Dendritic cell treated with granulocyte-macrophage colony-stimulating factor and Interleukin-4, amounts not matched to agents 40 ng/mL and 50 ng/mL, for 4 days (primary cell): ENCODE results near the gene RCN1.
"Not testable (repeated sequence)": the region's sequence is repeated elsewhere in the genome, so short reads cannot be mapped to it uniquely, and the experiment has no call there.

Experiments used
- H3K27ac Mint-ChIP-seq: one replicate; pipeline ENCODE4 v1.8.0; 2022; ENCODE audit warnings: mild to moderate bottlenecking, mixed read lengths
- H3K27me3 Mint-ChIP-seq: one replicate; pipeline ENCODE4 v1.8.0; 2022; ENCODE audit warnings: mild to moderate bottlenecking, mixed read lengths
- H3K36me3 Mint-ChIP-seq: one replicate; pipeline ENCODE4 v1.8.0; 2022; ENCODE audit warnings: low read depth, mixed read lengths
- H3K4me1 Mint-ChIP-seq: one replicate; pipeline ENCODE4 v1.8.0; 2022; ENCODE audit warnings: low read depth, mixed read lengths
- H3K4me3 Mint-ChIP-seq: one replicate; pipeline ENCODE4 v1.8.0; 2022; ENCODE audit warnings: mild to moderate bottlenecking, moderate library complexity, mixed read lengths
- H3K9me3 Mint-ChIP-seq: one replicate; pipeline ENCODE4 v1.8.0; 2022; ENCODE audit warnings: mixed read lengths
- intact Hi-C: fragments of 100-400 bp; cut with micrococcal nuclease; formaldehyde crosslinking; loops from one replicate; pipeline ENCODE4 v1.15.0; 2022

Gene RCN1

GRCh38 chr11:32090545-32091370 is at the start of gene RCN1:
Gene RCN1 (plus strand): TSS chr11:32091074. CDS start chr11:32091197, 123 bp downstream.
- Mint-ChIP-seq H3K27me3 (peaks cover 13% of the 10 kb centered on the region), H3K9me3 (no peaks in the 10 kb centered on the region), H3K27ac (peak within 1 kb of the TSS; percentile 86), H3K36me3 (peaks cover 6% of the 10 kb centered on the region), H3K4me3 (peak within 1 kb of the TSS; percentile 91), H3K4me1 (peaks cover 36% of the 10 kb centered on the region)
- intact Hi-C loops: no loop called here

GRCh38 chr11:32043737-32044136 is 47.1 kb upstream of the RCN1 start:
- no peaks in the 10 kb centered on the region for H3K4me1 Mint-ChIP-seq
- no peaks in the 10 kb centered on the region for H3K36me3 Mint-ChIP-seq
- intact Hi-C loops: no loop called here

DNA sequence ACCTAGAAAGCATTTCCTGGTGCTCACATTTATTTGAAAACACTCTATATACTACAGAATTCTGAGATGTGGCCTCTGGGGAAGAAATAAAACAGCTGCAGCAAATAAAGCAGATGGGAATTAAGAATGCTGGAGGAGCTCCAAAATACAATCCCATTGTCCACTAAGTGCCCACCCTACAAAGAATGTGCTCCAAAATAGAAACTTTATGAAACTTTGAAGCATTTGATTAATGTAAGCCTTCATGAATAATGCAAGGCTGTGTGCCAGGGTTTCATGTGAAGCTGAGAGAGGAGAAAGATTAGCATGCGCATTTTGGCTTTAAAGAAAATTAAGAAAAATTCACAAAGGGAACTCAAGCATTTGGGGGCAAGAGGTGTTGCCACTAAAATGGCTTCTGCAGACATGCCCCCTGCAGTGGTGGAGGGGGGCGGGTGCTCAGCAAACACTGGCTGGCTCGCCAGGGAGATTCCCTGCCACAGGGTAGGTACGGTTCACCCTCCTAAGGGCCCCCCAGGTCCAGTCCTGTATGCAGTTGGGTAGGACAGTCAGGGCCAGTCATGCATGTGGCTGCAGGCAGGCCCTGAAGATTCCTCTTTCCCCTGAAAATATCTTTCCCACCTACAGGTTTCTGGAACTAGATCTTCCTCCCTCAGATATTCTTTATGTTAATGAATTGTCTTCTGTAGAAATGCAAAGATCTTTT is 46.6 kb upstream of the RCN1 start:
- no peaks in the 10 kb centered on the region for H3K36me3 Mint-ChIP-seq
- intact Hi-C loops: no loop called here
- H3K27me3 Mint-ChIP-seq: peaks cover 1% of the 10 kb centered on the region
- H3K9me3 Mint-ChIP-seq: no peaks in the 10 kb centered on the region
- H3K4me3 Mint-ChIP-seq: no peak overlapping the region
- no peak overlapping the region for H3K27ac Mint-ChIP-seq
- no peaks in the 10 kb centered on the region for H3K4me1 Mint-ChIP-seq

More at GRCh38 chr11:32043737-32044136, 47.1 kb upstream of the RCN1 start:
- H3K27me3 Mint-ChIP-seq: peaks cover 1% of the 10 kb centered on the region
- H3K4me3 Mint-ChIP-seq: no peak overlapping the region
- H3K27ac Mint-ChIP-seq: no peak overlapping the region
- no peaks in the 10 kb centered on the region for H3K9me3 Mint-ChIP-seq

- Mint-ChIP-seq H3K27ac (no peak overlapping the region), H3K4me3 (no peak overlapping the region), H3K36me3 (no peaks in the 10 kb centered on the region), H3K4me1 (no peaks in the 10 kb centered on the region), H3K9me3 (no peaks in the 10 kb centered on the region), H3K27me3 (peaks cover 3% of the 10 kb centered on the region)
- intact Hi-C loops: no loop called here
These were observed 45.4 kb upstream of the RCN1 start for GRCh38 chr11:32045456-32045855.

DNA sequence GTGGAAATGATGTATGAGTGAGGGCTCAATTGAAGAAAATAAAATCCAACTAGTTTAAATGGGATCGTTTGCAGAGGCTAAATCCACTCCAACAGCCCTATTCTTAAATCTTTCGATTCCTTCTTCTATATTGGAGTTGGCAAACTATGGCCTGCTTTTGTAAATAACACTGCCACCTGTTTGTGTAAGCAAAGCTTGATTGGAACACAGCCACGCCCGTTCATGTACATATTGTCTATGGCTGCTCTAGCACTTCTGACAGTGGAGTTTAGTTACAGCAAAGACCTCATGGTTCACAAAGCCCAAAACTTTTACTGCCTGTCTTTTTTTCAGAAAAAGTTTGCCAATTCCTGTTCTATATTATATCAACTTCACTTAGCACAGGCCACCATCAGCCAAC is 40.6 kb upstream of the RCN1 start:
- intact Hi-C loops: loop anchor here (5.0 kb wide), 1 partner anchor 247 kb away; no protein-coding TSS in a partner anchor

GRCh38 chr11:32052215-32052614 is 38.7 kb upstream of the RCN1 start:
- intact Hi-C loops: loop anchor here (1.0 to 5.0 kb wide), 2 partner anchors 124 to 245 kb away; no protein-coding TSS in a partner anchor
- no peaks in the 10 kb centered on the region for H3K9me3 Mint-ChIP-seq
- H3K4me1 Mint-ChIP-seq: peaks cover 16% of the 10 kb centered on the region
- H3K36me3 Mint-ChIP-seq: no peaks in the 10 kb centered on the region
- H3K27me3 Mint-ChIP-seq: peaks cover 12% of the 10 kb centered on the region
- H3K4me3 Mint-ChIP-seq: no peak overlapping the region
- H3K27ac Mint-ChIP-seq: no peak overlapping the region

More for the DNA sequence above, 40.6 kb upstream of the RCN1 start:
- peaks cover 12% of the 10 kb centered on the region for H3K27me3 Mint-ChIP-seq
- no peaks in the 10 kb centered on the region for H3K36me3 Mint-ChIP-seq
- H3K4me3 Mint-ChIP-seq: no peak overlapping the region
- H3K27ac Mint-ChIP-seq: no peak overlapping the region
- no peaks in the 10 kb centered on the region for H3K9me3 Mint-ChIP-seq
- peaks cover 1% of the 10 kb centered on the region for H3K4me1 Mint-ChIP-seq

DNA sequence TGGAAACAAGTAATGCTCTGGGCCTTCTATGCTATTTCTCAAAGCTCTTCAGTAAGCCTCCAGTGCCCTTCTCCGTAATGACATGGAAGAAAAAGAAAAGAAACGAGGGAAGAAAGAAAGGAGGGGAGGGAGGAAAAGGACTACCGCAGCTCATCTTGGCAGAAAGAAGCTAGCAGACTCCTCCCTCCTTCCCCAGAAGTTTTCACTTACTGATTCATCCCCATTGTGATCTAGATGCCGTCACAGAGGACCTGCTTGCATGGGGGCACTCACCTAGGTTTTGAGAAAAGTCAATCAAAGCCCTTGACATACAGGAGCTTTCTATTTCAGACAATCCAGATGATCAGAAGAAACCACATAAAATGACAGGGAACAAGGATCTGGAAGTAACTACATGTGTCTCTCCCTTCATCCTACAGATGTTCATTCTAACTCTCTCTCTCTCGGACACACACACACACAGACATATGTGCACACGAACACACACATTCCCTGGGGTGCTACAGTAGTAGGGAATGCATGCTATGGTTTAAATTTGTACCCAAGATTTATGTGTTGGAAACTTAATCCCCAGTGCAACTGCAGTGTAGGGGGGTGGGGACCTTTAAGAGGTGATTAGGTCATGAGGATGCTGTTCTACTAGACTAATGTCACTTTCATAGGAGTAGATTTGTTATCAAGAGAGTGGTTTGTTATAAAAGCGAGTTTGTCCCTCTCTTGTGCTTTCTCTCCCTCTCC is 37.6 kb upstream of the RCN1 start:
- intact Hi-C loops: loop anchor here (5.0 kb wide), 1 partner anchor 244 kb away; no protein-coding TSS in a partner anchor
- Mint-ChIP-seq H3K36me3 (no peaks in the 10 kb centered on the region), H3K4me3 (no peak overlapping the region), H3K27ac (no peak overlapping the region), H3K4me1 (peaks cover 25% of the 10 kb centered on the region), H3K9me3 (no peaks in the 10 kb centered on the region), H3K27me3 (peaks cover 11% of the 10 kb centered on the region)

DNA sequence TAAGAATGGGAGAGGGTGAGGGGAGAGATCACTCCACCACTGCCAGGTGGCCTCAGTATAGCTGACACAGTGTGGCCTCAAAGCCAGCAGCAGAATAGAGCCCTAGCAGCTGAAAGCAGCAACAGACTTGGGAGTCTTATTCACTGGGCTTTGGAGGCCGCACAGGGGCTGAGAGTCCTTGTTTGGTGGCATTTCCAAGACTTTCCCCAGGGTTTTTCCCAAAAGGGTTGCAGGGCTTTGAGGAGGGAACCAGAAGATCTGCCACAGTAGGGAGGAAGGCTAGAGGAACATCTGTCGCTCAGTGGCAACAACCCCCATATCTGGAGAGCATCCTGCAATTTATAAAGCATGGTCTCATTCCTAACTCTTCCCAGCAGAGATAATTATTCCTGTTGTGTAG is 35.0 kb upstream of the RCN1 start:
- intact Hi-C loops: no loop called here
- Mint-ChIP-seq H3K27me3 (peaks cover 9% of the 10 kb centered on the region), H3K36me3 (no peaks in the 10 kb centered on the region), H3K4me1 (peaks cover 26% of the 10 kb centered on the region), H3K9me3 (no peaks in the 10 kb centered on the region), H3K4me3 (no peak overlapping the region), H3K27ac (no peak overlapping the region)

GRCh38 chr11:32056438-32056837 is 34.4 kb upstream of the RCN1 start:
- H3K4me3 Mint-ChIP-seq: peak overlapping the region; percentile 23
- no peaks in the 10 kb centered on the region for H3K36me3 Mint-ChIP-seq
- intact Hi-C loops: no loop called here
- H3K27ac Mint-ChIP-seq: no peak overlapping the region
- no peaks in the 10 kb centered on the region for H3K9me3 Mint-ChIP-seq
- H3K27me3 Mint-ChIP-seq: peaks cover 6% of the 10 kb centered on the region
- peaks cover 26% of the 10 kb centered on the region for H3K4me1 Mint-ChIP-seq

DNA sequence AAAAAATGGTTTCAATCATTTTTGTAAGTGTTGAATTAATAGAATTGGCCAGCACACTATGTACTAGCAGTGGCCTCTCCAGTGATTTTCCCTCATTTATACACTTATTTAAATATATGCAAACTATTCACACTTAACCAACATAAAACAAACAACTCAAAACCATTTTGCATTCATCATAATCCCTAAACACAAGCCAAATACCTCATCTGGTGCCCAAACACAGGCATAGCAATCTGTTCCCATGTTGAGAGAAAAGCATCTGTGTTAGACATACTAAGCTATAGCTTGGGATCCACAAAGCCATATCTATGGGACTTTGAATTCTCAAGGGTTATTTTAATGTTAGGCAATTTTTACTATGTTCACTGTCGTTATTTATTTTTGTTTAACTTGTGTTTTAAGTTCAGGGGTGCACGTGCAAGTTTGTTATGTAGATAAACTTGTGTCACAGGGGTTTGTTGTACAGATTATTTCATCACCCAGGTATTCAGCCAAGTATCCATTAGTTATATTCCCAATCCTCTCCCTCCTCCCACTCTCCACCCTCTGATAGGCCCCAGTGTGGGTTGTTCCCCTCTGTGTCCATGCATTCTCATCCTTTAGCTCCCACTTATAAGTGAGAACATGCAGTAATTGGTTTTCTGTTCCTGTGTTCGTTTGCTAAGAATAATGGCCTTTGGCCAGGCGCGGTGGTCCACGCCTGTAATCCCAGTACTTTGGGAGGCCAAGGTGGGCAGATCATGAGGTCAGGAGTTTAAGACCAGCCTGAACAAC is 31.0 kb upstream of the RCN1 start:
- Mint-ChIP-seq H3K27ac (no peak overlapping the region), H3K36me3 (no peaks in the 10 kb centered on the region), H3K4me3 (no peak overlapping the region), H3K9me3 (no peaks in the 10 kb centered on the region), H3K27me3 (peaks cover 1% of the 10 kb centered on the region), H3K4me1 (peaks cover 26% of the 10 kb centered on the region)
- intact Hi-C loops: no loop called here

DNA sequence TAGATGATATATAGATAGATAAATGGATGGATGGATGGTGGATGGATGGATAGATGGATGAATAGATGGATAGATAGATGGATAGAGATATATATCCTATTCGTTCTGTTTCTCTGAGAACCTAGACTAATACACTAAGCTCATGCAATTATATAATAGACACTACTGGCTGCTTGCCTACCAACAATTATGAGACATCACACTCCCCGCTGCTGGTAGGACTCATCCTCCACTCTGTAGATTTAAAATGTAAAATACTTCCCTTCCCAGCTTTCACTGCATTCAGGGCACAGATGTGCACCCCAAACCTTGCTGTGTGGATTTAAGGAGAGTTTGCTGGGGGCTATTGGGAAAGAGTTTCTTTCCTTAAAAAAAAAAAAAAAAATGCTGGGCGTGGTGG is 28.3 kb upstream of the RCN1 start:
- Mint-ChIP-seq H3K36me3 (no peaks in the 10 kb centered on the region), H3K9me3 (no peaks in the 10 kb centered on the region), H3K4me3 (no peak overlapping the region), H3K27me3 (peaks cover 1% of the 10 kb centered on the region), H3K4me1 (peaks cover 9% of the 10 kb centered on the region), H3K27ac (no peak overlapping the region)
- intact Hi-C loops: no loop called here

DNA sequence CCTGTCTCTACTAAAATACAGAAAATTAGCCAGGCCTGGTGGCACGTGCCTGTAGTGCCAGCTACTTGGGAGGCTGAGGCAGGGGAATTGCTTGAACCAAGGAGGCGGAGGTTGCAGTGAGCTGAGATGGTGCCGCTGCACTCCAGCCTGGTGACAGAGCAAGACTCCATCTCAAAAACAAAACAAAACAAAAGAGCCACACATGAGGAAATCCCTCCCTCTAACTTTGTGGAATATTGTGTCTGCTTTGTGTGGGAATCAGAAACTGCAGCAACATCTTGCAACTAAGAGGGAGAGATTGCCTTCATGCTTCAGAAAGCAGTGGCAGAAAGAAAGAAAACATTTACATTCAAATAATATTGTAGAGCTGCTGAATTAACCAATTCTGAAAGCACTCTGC is 27.8 kb upstream of the RCN1 start:
- H3K4me1 Mint-ChIP-seq, H3K4me3 Mint-ChIP-seq, H3K36me3 Mint-ChIP-seq, H3K27me3 Mint-ChIP-seq, H3K9me3 Mint-ChIP-seq, H3K27ac Mint-ChIP-seq, intact Hi-C loops: not testable (repeated sequence)

DNA sequence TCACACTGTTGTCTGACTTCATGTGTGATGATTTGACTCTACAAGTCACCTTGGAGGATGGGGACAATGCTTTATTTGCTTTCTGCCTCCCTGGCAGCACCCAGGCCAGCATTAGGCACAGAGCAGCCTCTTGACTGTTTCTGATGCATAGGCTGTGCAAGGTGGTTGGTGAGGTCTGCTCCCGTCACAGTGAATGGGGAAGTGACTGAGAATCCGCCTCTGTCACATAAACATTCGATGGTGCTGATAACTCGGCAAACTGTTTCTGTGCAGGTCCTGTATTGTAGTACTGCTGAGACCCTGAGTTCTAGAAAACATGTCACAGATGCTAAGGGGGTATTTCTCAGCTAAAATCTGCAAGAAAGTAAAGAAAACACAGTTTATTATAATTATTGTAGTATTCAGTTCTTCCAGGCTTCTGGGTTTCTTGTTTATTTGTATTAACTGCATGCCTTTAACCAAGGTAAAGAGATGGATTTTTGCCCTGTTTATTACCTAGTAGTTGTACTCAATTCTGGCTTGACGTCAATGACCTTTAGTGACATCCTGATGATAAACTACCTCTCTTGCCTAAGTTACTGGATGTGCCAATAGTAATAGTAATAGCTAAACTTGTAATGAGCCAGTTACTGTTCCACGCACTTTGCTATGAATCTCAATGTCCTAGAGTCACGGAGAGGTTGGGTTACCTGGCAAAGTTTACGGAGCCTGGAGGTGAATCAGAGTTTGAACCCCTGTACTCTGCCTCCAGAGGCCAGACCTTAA is 24.8 kb upstream of the RCN1 start:
- Mint-ChIP-seq H3K4me3 (no peak overlapping the region), H3K9me3 (no peaks in the 10 kb centered on the region), H3K27ac (no peak overlapping the region), H3K27me3 (peaks cover 2% of the 10 kb centered on the region), H3K36me3 (no peaks in the 10 kb centered on the region), H3K4me1 (no peaks in the 10 kb centered on the region)
- intact Hi-C loops: no loop called here
